GM23338 (cell line): ENCODE measurements around the gene SYT11. TPM values are rescaled to one million over a fixed set of nuclear protein-coding genes. Genes with fewer than 3 reads are reported as not detected.

ENCODE experiments used
- ATAC-seq: fragments of 200-7000 bp; cut with Tn5 transposase; 3 replicates; pipeline ENCODE4 v1.9.1; 2020
- DNase-seq: peaks from one replicate; pipeline ENCODE4 v3.0.0-alpha.2; 2015; ENCODE audit warnings: low spot score
- H2AFZ ChIP-seq: fragments of 200-600 bp; sonication (generic); 2 replicates; pipeline ENCODE4 v1.8.0; 2016; ENCODE audit warnings: antibody characterized with exemption, mild to moderate bottlenecking, moderate library complexity
- H3F3A ChIP-seq: fragments of 200-600 bp; sonication (generic); replicated peaks from 2 replicates; pipeline ENCODE4 v1.8.0; 2017; ENCODE audit warnings: antibody characterized with exemption, mixed run types, low read depth
- H3K27ac ChIP-seq: fragments of 200-600 bp; sonication (generic); 2 replicates; pipeline ENCODE4 v1.6.1; 2016; ENCODE audit warnings: low read depth
- H3K27me3 ChIP-seq: fragments of 200-600 bp; sonication (generic); 2 replicates; pipeline ENCODE4 v1.8.0; 2016; ENCODE audit warnings: mild to moderate bottlenecking, mixed run types, moderate library complexity; ENCODE audit not compliant: insufficient read depth
- H3K36me3 ChIP-seq: fragments of 200-600 bp; sonication (generic); 2 replicates; pipeline ENCODE4 v1.8.0; 2016; ENCODE audit warnings: mild to moderate bottlenecking; ENCODE audit not compliant: insufficient read depth
- H3K4me1 ChIP-seq: fragments of 200-600 bp; sonication (generic); 2 replicates; pipeline ENCODE4 v1.8.0; 2016; ENCODE audit warnings: mild to moderate bottlenecking, moderate library complexity; ENCODE audit not compliant: insufficient read depth
- H3K4me2 ChIP-seq: fragments of 200-600 bp; sonication (generic); 2 replicates; pipeline ENCODE4 v1.7.1; 2017; ENCODE audit warnings: mixed run types
- H3K4me3 ChIP-seq: fragments of 200-600 bp; sonication (generic); 2 replicates; pipeline ENCODE4 v1.6.1; 2016; ENCODE audit warnings: mixed run types
- H3K79me2 ChIP-seq: fragments of 200-600 bp; sonication (generic); replicated peaks from 2 replicates; pipeline ENCODE4 v1.8.0; 2017; ENCODE audit warnings: mild to moderate bottlenecking; ENCODE audit not compliant: insufficient read depth
- H3K9me2 ChIP-seq: fragments of 200-600 bp; sonication (generic); 2 replicates; pipeline ENCODE4 v1.8.0; 2017; ENCODE audit not compliant: insufficient read depth
- H4K20me1 ChIP-seq: fragments of 200-600 bp; sonication (generic); replicated peaks from 2 replicates; pipeline ENCODE4 v1.8.0; 2017; ENCODE audit warnings: mild to moderate bottlenecking; ENCODE audit not compliant: insufficient read depth
- H3K27ac Mint-ChIP-seq: 2 replicates; pipeline ENCODE4 v1.8.0; 2020; ENCODE audit warnings: inconsistent platforms, mild to moderate bottlenecking, moderate library complexity, mixed read lengths
- H3K27me3 Mint-ChIP-seq: 3 replicates; pipeline ENCODE4 v1.8.0; 2022; ENCODE audit warnings: low read depth, mild to moderate bottlenecking, moderate library complexity, mixed read lengths, inconsistent platforms; ENCODE audit not compliant: insufficient read depth, poor library complexity
- H3K36me3 Mint-ChIP-seq: 3 replicates; pipeline ENCODE4 v1.8.0; 2021; ENCODE audit warnings: low read depth, mild to moderate bottlenecking, inconsistent platforms, moderate library complexity, mixed read lengths
- H3K4me1 Mint-ChIP-seq: 3 replicates; pipeline ENCODE4 v1.8.0; 2020; ENCODE audit warnings: mild to moderate bottlenecking, inconsistent platforms, mixed read lengths
- H3K4me3 Mint-ChIP-seq: 3 replicates; pipeline ENCODE4 v1.8.0; 2021; ENCODE audit warnings: moderate library complexity, mild to moderate bottlenecking, inconsistent platforms, mixed read lengths
- H3K9me3 Mint-ChIP-seq: 3 replicates; pipeline ENCODE4 v1.8.0; 2020; ENCODE audit warnings: moderate library complexity, mild to moderate bottlenecking, inconsistent platforms, mixed read lengths
- CREB1 ChIP-seq: fragments of 250-450 bp; sonication (Bioruptor Pico); IDR thresholded peaks from 2 replicates; pipeline ENCODE4 v1.5.0; 2020; ENCODE audit warnings: low read depth, mild to moderate bottlenecking, moderate library complexity
- EZH2 ChIP-seq: fragments of 200-600 bp; sonication (generic); IDR thresholded peaks from one replicate; pipeline ENCODE4 v1.8.0; 2017; ENCODE audit warnings: antibody characterized with exemption, mild to moderate bottlenecking, low read depth; ENCODE audit not compliant: unreplicated experiment
- EZH2phosphoT487 ChIP-seq: fragments of 200-600 bp; sonication (generic); IDR thresholded peaks from one replicate; pipeline ENCODE4 v1.8.1; 2018; ENCODE audit warnings: antibody characterized with exemption; ENCODE audit not compliant: unreplicated experiment
- JUNB ChIP-seq: IDR thresholded peaks from one replicate; pipeline ENCODE4 v1.6.1; 2016; ENCODE audit warnings: antibody characterized with exemption; ENCODE audit not compliant: unreplicated experiment
- NANOG ChIP-seq: IDR thresholded peaks from 2 replicates; pipeline ENCODE4 v1.6.1; 2016; ENCODE audit warnings: antibody characterized with exemption, borderline replicate concordance
- POLR2AphosphoS5 ChIP-seq: IDR thresholded peaks from 2 replicates; pipeline ENCODE4 v1.6.1; 2016; ENCODE audit warnings: antibody characterized with exemption, low read depth
- REST ChIP-seq: IDR thresholded peaks from one replicate; pipeline ENCODE4 v1.6.1; 2018; ENCODE audit warnings: antibody characterized with exemption; ENCODE audit not compliant: unreplicated experiment
- STAT1 ChIP-seq: IDR thresholded peaks from one replicate; pipeline ENCODE4 v1.6.1; 2016; ENCODE audit warnings: antibody characterized with exemption; ENCODE audit not compliant: unreplicated experiment
- ZNF114 ChIP-seq: fragments of 250-450 bp; sonication (Bioruptor Pico); IDR thresholded peaks from 2 replicates; pipeline ENCODE4 v1.5.0; 2020; ENCODE audit warnings: mild to moderate bottlenecking, moderate library complexity
- ZNF331 ChIP-seq: fragments of 250-450 bp; sonication (Bioruptor Pico); IDR thresholded peaks from 2 replicates; pipeline ENCODE4 v1.5.0; 2020; ENCODE audit warnings: low read depth, mild to moderate bottlenecking, moderate library complexity
- polyA plus RNA-seq: library from polyadenylated mRNA; unstranded; fragments of >200 nt; fragmentation: Nextera tagmentation; extraction: Ambion mirVana; gene quantifications from 2 replicates; pipeline ENCODE4 v1.2.1, GENCODE V29; 2016
- total RNA-seq: library from RNA; depleted of rRNA; stranded (reverse); fragments of >200 nt; shearing (Covaris generic); gene quantifications from 2 replicates; pipeline ENCODE4 v1.2.3, GENCODE V29; 2014
- TF ChIP-seq, protein P1 (sequence below): IDR thresholded peaks from 2 replicates; pipeline ENCODE4 v1.6.1; 2016; ENCODE audit warnings: antibody characterized with exemption
- TF ChIP-seq, protein P2 (sequence below), 2 experiments: fragments of 200-600 bp in 1 of 2; sonication (generic) in 1 of 2; conservative IDR thresholded peaks; 2 replicates each; pipeline versions ENCODE4 v1.5.1 to v1.6.1; 2016 to 2017; ENCODE audit warnings: antibody characterized with exemption in 2 of 2, low read depth in 2 of 2, mild to moderate bottlenecking in 2 of 2, moderate library complexity in 1 of 2
- TF ChIP-seq, protein P3 (sequence below): fragments of 250-450 bp; sonication (Bioruptor Pico); IDR thresholded peaks from 2 replicates; pipeline ENCODE4 v1.5.0; 2020; ENCODE audit warnings: mild to moderate bottlenecking, moderate library complexity

The SYT11 gene
- total and polyA plus RNA-seq, 2 experiments from 2014 or later, result 3.9 to 15.9 TPM

DNA sequence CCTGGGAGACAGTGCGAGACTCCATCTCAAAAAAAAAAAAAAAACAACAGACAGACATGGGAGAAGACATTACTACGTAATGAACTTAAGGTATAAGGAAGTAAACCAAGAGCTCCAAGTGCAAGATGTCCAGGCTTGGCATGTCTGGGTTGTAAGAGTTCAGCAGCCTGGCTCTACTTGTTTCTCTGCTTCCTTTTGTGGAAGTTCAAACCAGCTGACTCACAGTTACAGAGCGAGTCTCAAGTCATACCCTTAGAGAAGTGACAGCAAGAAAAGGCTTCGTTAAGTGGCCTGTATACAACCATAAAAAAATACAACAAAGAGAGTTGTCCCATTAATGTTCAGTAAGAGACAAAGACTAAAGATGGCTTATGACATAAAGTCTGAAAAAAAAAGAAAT, 50.5 kb downstream of the SYT11 start:
- H3K9me2 ChIP-seq, result no peaks in the 10 kb centered on the region
- ATAC-seq, result no peak
- H4K20me1 ChIP-seq, result peaks cover 21% of the 10 kb centered on the region
- peaks cover 36% of the 10 kb centered on the region for H3K36me3 ChIP-seq
- Mint-ChIP-seq H3K4me1 (peaks cover 13% of the 10 kb centered on the region; the same call in 2 of the 3 replicates), H3K4me3 (peak overlapping the region; percentile 88), H3K9me3 (no peaks in the 10 kb centered on the region), H3K36me3 (peaks cover 60% of the 10 kb centered on the region), H3K27ac (peak overlapping the region; percentile 75; the same call in 1 of the 2 replicates), H3K27me3 (peaks cover 6% of the 10 kb centered on the region)
- peaks cover 5% of the 10 kb centered on the region; the same call in 1 of the 2 replicates for H3K4me1 ChIP-seq
- H3K27me3 ChIP-seq, result no peaks in the 10 kb centered on the region
- no peak overlapping the region for H3K27ac ChIP-seq
- no peak overlapping the region for H2AFZ ChIP-seq
- TF ChIP-seq, protein P1, sequence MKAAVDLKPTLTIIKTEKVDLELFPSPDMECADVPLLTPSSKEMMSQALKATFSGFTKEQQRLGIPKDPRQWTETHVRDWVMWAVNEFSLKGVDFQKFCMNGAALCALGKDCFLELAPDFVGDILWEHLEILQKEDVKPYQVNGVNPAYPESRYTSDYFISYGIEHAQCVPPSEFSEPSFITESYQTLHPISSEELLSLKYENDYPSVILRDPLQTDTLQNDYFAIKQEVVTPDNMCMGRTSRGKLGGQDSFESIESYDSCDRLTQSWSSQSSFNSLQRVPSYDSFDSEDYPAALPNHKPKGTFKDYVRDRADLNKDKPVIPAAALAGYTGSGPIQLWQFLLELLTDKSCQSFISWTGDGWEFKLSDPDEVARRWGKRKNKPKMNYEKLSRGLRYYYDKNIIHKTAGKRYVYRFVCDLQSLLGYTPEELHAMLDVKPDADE, result no peak
- TF ChIP-seq EZH2, result no peak
- TF ChIP-seq ZNF114, result no peak
- no peak for TF ChIP-seq NANOG
- no peak for TF ChIP-seq JUNB
- TF ChIP-seq POLR2AphosphoS5, result no peak
- TF ChIP-seq REST, result no peak
- TF ChIP-seq STAT1, result no peak
- TF ChIP-seq, protein P2, sequence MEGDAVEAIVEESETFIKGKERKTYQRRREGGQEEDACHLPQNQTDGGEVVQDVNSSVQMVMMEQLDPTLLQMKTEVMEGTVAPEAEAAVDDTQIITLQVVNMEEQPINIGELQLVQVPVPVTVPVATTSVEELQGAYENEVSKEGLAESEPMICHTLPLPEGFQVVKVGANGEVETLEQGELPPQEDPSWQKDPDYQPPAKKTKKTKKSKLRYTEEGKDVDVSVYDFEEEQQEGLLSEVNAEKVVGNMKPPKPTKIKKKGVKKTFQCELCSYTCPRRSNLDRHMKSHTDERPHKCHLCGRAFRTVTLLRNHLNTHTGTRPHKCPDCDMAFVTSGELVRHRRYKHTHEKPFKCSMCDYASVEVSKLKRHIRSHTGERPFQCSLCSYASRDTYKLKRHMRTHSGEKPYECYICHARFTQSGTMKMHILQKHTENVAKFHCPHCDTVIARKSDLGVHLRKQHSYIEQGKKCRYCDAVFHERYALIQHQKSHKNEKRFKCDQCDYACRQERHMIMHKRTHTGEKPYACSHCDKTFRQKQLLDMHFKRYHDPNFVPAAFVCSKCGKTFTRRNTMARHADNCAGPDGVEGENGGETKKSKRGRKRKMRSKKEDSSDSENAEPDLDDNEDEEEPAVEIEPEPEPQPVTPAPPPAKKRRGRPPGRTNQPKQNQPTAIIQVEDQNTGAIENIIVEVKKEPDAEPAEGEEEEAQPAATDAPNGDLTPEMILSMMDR (conservative IDR thresholded peaks at IDR 0.05; ENCODE audit: low read depth in 2 of 2), result no peak
- TF ChIP-seq, protein P3, sequence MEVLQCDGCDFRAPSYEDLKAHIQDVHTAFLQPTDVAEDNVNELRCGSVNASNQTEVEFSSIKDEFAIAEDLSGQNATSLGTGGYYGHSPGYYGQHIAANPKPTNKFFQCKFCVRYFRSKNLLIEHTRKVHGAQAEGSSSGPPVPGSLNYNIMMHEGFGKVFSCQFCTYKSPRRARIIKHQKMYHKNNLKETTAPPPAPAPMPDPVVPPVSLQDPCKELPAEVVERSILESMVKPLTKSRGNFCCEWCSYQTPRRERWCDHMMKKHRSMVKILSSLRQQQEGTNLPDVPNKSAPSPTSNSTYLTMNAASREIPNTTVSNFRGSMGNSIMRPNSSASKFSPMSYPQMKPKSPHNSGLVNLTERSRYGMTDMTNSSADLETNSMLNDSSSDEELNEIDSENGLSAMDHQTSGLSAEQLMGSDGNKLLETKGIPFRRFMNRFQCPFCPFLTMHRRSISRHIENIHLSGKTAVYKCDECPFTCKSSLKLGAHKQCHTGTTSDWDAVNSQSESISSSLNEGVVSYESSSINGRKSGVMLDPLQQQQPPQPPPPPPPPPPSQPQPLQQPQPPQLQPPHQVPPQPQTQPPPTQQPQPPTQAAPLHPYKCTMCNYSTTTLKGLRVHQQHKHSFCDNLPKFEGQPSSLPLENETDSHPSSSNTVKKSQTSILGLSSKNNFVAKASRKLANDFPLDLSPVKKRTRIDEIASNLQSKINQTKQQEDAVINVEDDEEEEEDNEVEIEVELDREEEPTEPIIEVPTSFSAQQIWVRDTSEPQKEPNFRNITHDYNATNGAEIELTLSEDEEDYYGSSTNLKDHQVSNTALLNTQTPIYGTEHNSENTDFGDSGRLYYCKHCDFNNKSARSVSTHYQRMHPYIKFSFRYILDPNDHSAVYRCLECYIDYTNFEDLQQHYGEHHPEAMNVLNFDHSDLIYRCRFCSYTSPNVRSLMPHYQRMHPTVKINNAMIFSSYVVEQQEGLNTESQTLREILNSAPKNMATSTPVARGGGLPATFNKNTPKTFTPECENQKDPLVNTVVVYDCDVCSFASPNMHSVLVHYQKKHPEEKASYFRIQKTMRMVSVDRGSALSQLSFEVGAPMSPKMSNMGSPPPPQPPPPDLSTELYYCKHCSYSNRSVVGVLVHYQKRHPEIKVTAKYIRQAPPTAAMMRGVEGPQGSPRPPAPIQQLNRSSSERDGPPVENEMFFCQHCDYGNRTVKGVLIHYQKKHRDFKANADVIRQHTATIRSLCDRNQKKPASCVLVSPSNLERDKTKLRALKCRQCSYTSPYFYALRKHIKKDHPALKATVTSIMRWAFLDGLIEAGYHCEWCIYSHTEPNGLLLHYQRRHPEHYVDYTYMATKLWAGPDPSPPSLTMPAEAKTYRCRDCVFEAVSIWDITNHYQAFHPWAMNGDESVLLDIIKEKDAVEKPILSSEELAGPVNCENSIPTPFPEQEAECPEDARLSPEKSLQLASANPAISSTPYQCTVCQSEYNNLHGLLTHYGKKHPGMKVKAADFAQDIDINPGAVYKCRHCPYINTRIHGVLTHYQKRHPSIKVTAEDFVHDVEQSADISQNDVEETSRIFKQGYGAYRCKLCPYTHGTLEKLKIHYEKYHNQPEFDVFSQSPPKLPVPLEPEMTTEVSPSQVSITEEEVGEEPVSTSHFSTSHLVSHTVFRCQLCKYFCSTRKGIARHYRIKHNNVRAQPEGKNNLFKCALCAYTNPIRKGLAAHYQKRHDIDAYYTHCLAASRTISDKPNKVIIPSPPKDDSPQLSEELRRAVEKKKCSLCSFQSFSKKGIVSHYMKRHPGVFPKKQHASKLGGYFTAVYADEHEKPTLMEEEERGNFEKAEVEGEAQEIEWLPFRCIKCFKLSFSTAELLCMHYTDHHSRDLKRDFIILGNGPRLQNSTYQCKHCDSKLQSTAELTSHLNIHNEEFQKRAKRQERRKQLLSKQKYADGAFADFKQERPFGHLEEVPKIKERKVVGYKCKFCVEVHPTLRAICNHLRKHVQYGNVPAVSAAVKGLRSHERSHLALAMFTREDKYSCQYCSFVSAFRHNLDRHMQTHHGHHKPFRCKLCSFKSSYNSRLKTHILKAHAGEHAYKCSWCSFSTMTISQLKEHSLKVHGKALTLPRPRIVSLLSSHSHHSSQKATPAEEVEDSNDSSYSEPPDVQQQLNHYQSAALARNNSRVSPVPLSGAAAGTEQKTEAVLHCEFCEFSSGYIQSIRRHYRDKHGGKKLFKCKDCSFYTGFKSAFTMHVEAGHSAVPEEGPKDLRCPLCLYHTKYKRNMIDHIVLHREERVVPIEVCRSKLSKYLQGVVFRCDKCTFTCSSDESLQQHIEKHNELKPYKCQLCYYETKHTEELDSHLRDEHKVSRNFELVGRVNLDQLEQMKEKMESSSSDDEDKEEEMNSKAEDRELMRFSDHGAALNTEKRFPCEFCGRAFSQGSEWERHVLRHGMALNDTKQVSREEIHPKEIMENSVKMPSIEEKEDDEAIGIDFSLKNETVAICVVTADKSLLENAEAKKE, result no peak
- no peak for TF ChIP-seq ZNF331
- no peak for TF ChIP-seq CREB1 (CRISPR knock-in tag)
- TF ChIP-seq EZH2phosphoT487, result no peak
- H3K4me3 ChIP-seq, result peak overlapping the region; percentile 83
- DNase-seq, result no peak
- H3K79me2 ChIP-seq, result peaks cover 20% of the 10 kb centered on the region
- peaks cover 38% of the 10 kb centered on the region for H3F3A ChIP-seq
- peak overlapping the region; percentile 91 for H3K4me2 ChIP-seq
